H4 (cell line): ENCODE measurements around the gene RBM33. TPM values are rescaled to one million over a fixed set of nuclear protein-coding genes. Genes with fewer than 3 reads are reported as not detected.
A peak's percentile ranks its signal among the peaks of the same experiment; 100 is the strongest.

Source experiments
- DNase-seq: peaks from one replicate; pipeline ENCODE4 v3.0.0-alpha.2; 2015; ENCODE audit warnings: low spot score
- total RNA-seq: library from RNA; depleted of rRNA; stranded (reverse); fragments of >200 nt; shearing (Covaris generic); gene quantifications from 2 replicates; pipeline ENCODE4 v1.2.3, GENCODE V29; 2014

Gene RBM33
- total RNA-seq, 1 experiment from 2014 or later: 10.6 TPM

DNA sequence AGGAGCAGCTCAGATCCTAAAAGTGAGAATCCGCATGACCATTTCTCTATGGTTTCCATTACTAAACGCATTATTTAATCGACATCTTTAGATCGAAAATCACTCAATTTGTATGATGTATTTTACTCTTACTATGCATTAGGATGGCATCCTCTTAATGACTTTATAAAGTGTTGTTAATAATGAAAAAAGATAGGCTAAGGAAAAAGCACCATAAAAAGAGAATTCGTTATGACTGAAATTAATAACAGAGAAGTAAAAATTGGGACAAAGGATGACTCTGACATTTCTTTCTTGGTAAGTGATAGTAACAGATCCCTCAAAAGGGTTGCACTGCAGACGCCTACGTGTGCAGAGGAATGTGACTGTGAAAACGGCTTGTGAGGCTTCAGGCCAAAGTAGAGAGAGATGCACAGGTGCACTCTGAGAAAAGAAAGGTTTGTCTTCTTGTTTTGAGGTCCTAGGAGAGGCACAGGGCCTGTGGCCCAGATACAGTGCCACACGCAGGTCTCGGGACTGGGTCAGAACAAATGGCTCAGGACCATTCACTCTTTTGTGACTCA lies 23.0 kb upstream of the RBM33 start:
- no peak for DNase-seq

DNA sequence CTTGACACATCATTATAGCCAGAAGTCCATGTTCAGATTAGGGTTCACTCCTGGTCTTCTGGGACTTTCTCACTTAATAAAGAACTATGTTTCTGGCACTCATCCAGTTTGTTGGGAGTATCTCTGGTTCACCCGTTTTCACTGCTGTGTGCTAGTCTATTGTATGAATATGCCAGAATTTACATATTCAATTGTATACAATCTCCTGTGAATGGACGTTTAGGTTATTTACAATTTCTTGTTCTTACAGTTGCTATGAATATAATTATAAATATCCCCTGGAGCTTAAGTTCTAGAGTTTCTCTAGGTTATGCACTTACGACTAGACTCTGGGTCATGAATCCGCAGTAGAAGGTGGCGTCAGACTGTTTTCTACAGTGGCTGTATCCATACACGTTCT lies 20.0 kb upstream of the RBM33 start:
- DNase-seq: no peak

DNA sequence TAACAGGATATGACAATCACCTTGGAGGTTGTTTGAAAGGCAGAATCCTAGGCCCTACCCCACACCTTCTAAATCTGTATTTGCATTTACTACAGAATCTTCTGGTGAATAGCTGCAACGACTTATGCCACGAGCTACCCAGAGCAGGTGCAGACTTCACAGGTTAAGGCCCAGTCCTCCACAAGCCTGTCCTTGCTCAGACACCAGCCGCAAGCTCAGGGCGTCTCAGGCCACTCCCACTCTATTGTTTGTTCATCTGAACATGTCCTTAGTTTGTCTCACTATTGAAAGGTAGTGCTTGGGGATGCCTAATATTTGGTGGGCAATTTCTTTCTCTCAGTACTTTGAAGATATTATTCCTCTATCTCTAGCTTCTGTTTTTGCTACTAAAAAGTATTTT lies 18.9 kb upstream of the RBM33 start:
- DNase-seq: no peak

GRCh38 chr7:155629171-155629570 lies 15.3 kb upstream of the RBM33 start:
- no peak for DNase-seq

DNA sequence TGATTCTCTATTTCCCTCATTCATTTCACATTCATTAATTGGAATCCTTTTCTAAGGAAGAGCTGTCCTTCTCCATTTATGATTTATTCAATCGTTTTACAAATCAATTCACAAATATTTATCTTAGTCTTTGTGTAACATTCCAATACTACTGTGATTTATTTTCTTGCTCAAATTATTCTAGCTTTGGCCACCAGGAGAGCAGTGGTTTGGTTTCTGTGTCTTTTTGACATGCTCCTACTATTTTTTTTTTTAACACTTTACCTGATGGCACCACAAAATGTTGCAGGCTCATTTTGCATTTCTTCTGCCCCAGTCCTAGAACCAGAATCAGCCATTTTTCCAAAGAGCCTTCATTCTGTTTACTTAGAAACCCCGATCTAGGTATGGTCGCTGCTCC lies 13.3 kb upstream of the RBM33 start:
- DNase-seq: no peak

DNA sequence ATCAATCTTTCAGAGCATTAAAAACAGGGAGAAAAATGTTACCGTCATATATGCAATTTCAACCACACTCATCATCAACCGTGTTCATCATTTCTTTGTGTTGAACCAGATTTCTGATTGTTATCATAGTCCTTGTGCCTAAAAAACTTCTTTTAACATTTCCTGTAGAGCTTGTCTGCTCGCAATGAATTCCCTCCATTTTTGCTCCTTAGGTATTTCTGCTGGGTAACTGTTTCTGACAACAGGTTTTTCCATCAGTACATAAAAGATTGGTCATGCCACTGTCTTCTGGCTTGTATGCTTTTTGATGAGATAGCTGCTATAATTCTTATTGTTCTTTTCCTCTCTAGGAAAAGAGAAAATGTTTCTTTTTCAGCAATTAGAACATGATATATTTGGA lies 8.6 kb upstream of the RBM33 start:
- DNase-seq: no peak

DNA sequence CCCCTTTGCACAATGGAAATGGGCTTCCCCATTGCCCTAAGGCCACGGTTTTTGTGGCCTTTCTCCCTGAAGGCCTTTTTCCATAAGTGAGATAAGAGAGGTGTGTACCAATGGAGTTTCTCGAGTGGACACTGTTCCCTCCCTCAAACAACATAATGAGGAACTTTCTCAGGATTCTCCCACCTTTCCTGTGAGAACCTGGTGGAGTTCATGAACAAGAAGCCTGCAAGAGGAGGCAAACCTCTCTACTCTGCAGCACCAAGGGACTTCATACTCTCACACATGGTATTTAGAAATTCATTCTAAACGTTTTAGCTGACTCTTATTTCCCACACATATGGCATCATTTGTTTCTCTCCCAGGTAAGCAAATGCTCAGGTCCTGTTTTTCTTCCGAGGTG lies 7.3 kb upstream of the RBM33 start:
- DNase-seq: no peak

DNA sequence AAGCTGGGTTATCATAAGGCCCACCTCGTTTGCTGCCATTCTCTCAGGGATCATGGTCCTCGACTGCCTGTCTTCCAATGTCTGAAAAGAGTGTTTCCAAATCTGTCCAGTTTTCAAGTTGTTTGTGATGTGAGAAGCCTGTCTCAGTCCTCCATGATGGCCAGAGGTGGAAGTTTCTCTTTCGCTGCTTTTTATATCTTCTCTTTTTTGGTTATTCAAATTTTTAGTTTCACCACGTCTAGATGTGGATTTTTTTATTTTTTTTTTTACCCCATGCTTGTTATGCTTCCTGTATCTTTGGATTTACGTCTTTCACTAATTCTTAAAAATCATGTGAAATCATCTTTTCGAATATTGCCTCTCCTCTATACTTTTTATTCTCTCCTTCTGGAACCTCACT lies 6.1 kb upstream of the RBM33 start:
- DNase-seq: no peak

DNA sequence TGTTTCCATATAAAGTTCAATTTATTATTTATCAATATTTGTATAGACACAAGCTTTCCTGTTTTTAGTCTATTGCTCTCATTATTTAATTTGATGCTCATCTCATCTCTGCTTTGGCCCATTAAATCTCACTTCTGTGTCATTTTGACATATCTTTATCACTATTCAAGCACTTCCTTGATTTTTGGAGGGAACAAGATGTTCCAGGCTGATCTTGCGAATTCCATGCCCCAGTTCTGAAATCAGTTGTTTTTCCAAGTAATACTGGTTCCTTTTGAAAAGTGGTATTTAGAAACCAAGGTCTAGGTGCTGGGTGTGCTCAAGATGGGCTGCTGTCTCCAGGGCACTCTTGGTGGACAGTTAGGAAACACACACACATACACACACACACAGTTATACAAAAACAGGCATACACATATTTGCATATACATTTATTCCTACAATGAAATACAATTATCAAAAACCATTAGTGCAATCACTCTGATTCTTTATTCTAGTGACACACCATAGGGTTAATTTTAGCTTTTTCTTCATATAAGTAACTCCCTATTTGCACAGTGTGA lies 4.4 kb upstream of the RBM33 start:
- DNase-seq: no peak

DNA sequence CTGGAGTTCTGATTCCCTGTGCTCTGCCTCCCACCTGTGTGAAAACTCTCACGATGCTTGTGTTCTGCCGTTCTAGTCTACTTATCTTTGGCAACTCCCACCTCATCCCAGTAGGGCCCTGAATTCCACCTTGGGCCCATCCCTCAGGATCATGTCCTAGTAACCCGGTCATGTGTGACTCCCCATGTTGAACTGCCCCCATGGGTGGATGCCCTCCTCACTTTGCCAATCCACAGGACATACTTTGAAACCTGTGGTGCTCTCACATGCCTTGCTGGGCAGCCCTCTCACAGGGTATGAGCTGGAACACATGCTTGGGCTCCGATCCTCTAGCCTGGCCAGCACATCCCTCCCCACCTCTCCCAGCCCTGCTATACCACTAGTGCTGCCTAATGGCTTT lies 3.8 kb upstream of the RBM33 start:
- DNase-seq: no peak

GRCh38 chr7:155643804-155644177 lies 670 bp upstream of the RBM33 start:
- DNase-seq: no peak

DNA sequence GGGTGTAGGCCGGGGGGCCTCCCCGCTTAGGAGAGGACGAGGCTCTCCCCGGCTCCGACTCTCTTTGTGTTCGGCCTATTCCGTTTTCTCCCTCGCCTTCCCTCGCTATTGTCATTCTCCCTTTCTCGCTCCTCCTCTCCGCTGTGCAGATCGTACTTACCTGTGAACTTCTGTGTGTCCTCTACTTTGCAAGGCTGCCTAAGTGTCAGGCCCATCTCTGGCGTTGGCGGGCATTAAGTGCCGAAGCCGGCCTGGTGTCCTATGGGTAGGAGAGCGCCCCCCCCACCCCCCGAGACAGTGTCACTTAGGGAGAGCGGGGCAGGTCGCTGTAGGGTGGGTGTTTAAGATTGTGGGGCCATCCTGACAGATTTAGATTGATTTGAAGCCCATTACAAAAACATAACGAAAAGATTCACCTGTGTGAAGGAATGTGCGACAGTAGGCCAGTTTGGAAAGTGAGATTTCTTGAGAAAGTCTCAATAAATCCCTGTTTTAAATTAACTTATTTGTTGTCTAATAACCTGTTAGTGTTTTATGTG lies 579 bp downstream of the RBM33 start:
- peak; percentile 25 for DNase-seq

- DNase-seq: no peak
Measured at GRCh38 chr7:155645662-155646061, 1.2 kb downstream of the RBM33 start.

DNA sequence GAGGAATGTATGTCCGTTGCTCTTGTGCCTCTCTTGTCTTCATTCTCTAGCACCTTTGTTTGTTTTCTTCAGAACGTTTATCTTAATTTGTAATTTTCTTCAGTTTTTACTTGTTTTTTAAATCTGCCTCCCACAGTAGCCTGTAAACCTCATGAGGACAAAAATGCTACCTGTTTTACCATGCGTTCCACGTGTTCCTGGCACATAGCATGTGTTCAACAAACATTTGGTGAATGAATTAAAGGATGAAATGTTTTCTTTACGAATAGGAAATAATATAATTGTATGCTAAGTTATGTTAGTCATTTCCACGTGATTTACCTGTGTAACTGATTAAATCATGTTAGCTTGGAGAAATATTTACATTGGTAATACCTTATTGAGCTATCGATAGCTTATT lies 2.2 kb downstream of the RBM33 start:
- no peak for DNase-seq

DNA sequence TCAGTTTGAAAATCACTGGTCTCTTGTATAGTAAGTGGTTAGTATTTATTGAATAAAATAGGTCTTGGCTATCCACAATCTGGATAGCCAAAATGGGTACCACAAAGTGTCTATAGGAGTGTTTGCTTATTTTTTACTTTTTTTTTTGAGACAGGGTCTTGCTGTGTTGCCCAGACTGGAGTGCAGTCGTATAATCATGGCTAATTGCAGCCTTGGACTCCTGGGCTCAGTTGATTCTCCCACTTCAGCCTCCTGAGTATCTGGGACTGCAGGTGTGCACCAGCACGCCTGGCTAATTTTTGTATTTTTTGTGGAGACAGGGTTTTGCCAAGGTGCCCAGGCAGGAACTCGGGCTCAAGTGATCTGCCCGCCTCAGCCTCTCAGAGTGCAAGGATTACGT lies 2.8 kb downstream of the RBM33 start:
- DNase-seq: no peak

- DNase-seq: no peak
Measured at GRCh38 chr7:155647734-155648133, 3.3 kb downstream of the RBM33 start.

- no peak for DNase-seq
Measured at GRCh38 chr7:155648752-155649339, 4.4 kb downstream of the RBM33 start.

- DNase-seq: no peak
Measured at GRCh38 chr7:155649588-155649987, 5.1 kb downstream of the RBM33 start.

GRCh38 chr7:155652156-155653114 lies 8.0 kb downstream of the RBM33 start:
- DNase-seq: no peak

- DNase-seq: no peak
Measured at GRCh38 chr7:155653803-155654202, 9.3 kb downstream of the RBM33 start.

- no peak for DNase-seq
Measured at GRCh38 chr7:155656891-155657290, 12.4 kb downstream of the RBM33 start.

DNA sequence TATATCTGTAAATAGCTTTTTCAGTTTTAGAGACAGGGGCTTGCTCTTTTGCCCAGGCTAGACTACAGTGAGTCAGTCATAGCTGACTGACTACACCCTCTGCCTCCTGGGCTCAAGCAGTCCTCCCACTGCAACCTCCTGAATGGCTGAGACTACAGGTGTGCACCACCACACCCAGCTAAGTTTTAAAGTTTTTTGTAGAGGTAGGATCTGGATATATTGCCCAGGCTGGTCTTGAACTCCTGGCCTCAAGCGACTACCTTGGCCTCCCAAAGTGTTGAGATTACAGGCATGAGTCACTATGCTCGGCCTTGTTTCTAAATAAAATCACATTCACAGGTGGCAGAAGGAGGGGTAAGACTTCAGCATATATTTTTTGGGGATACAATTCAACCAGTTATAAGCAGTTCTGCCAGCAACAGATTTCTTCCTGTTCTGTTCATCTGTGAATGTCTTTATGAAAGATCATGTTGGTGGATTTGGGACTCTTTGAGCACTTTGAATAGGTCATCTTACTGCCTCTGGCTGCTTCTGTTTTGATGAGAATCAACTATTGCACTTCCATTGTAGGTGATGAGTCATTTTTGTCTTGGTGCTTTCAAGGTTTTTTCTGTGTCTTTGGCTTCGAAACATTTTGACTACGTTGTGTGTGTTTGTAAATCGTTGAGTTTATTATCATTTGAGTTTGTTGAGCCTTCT lies 15.7 kb downstream of the RBM33 start:
- no peak for DNase-seq
